GF-D8 (cell line): ENCODE results near the gene HHIP.
"Not testable (repeated sequence)": the region's sequence is repeated elsewhere in the genome, so short reads cannot be mapped to it uniquely, and the experiment has no call there.

Experiments used
- DNase-seq: peaks from one replicate; lab custom pipeline; 2025; lab: John Stamatoyannopoulos, UW

Gene HHIP

GRCh38 chr4:144757969-144758368 lies 112.0 kb downstream of the HHIP start:
- DNase-seq: no peak

- DNase-seq: not testable (repeated sequence)
These were observed 122.9 kb downstream of the HHIP start for GRCh38 chr4:144768809-144769208.

- no peak for DNase-seq
These were observed 132.4 kb downstream of the HHIP start for GRCh38 chr4:144778364-144778763.

- DNase-seq: no peak
These were observed 136.4 kb downstream of the HHIP start for GRCh38 chr4:144782345-144782744.

GRCh38 chr4:144785961-144786360 lies 140.0 kb downstream of the HHIP start:
- no peak for DNase-seq

GRCh38 chr4:144787365-144788258 lies 141.7 kb downstream of the HHIP start:
- DNase-seq: no peak

GRCh38 chr4:144788469-144788868 lies 142.5 kb downstream of the HHIP start:
- DNase-seq: no peak

- DNase-seq: not testable (repeated sequence)
These were observed 146.0 kb downstream of the HHIP start for GRCh38 chr4:144791933-144792332.
